GM23338 (cell line): ENCODE data around the gene WNT4.

ENCODE experiments used
- CREB1 ChIP-seq: fragments of 250-450 bp; sonication (Bioruptor Pico); IDR thresholded peaks from 2 replicates; pipeline ENCODE4 v1.5.0; 2020; ENCODE audit warnings: low read depth, mild to moderate bottlenecking, moderate library complexity
- ETS1 ChIP-seq: IDR thresholded peaks from 2 replicates; pipeline ENCODE4 v1.6.1; 2016; ENCODE audit warnings: antibody characterized with exemption
- EZH2 ChIP-seq: fragments of 200-600 bp; sonication (generic); IDR thresholded peaks from one replicate; pipeline ENCODE4 v1.8.0; 2017; ENCODE audit warnings: antibody characterized with exemption, mild to moderate bottlenecking, low read depth; ENCODE audit not compliant: unreplicated experiment
- EZH2phosphoT487 ChIP-seq: fragments of 200-600 bp; sonication (generic); IDR thresholded peaks from one replicate; pipeline ENCODE4 v1.8.1; 2018; ENCODE audit warnings: antibody characterized with exemption; ENCODE audit not compliant: unreplicated experiment
- JUNB ChIP-seq: IDR thresholded peaks from one replicate; pipeline ENCODE4 v1.6.1; 2016; ENCODE audit warnings: antibody characterized with exemption; ENCODE audit not compliant: unreplicated experiment
- NANOG ChIP-seq: IDR thresholded peaks from 2 replicates; pipeline ENCODE4 v1.6.1; 2016; ENCODE audit warnings: antibody characterized with exemption, borderline replicate concordance
- POLR2AphosphoS5 ChIP-seq: IDR thresholded peaks from 2 replicates; pipeline ENCODE4 v1.6.1; 2016; ENCODE audit warnings: antibody characterized with exemption, low read depth
- STAT1 ChIP-seq: IDR thresholded peaks from one replicate; pipeline ENCODE4 v1.6.1; 2016; ENCODE audit warnings: antibody characterized with exemption; ENCODE audit not compliant: unreplicated experiment
- ZNF114 ChIP-seq: fragments of 250-450 bp; sonication (Bioruptor Pico); IDR thresholded peaks from 2 replicates; pipeline ENCODE4 v1.5.0; 2020; ENCODE audit warnings: mild to moderate bottlenecking, moderate library complexity
- ZNF331 ChIP-seq: fragments of 250-450 bp; sonication (Bioruptor Pico); IDR thresholded peaks from 2 replicates; pipeline ENCODE4 v1.5.0; 2020; ENCODE audit warnings: low read depth, mild to moderate bottlenecking, moderate library complexity
- TF ChIP-seq, protein P1 (sequence below), 2 experiments: fragments of 200-600 bp in 1 of 2; sonication (generic) in 1 of 2; conservative IDR thresholded peaks; 2 replicates each; pipeline versions ENCODE4 v1.5.1 to v1.6.1; 2016 to 2017; ENCODE audit warnings: antibody characterized with exemption in 2 of 2, low read depth in 2 of 2, mild to moderate bottlenecking in 2 of 2, moderate library complexity in 1 of 2
- TF ChIP-seq, protein P2 (sequence below): IDR thresholded peaks from one replicate; pipeline ENCODE4 v1.6.1; 2018; ENCODE audit warnings: antibody characterized with exemption; ENCODE audit not compliant: unreplicated experiment
- TF ChIP-seq, protein P3 (sequence below): fragments of 250-450 bp; sonication (Bioruptor Pico); IDR thresholded peaks from 2 replicates; pipeline ENCODE4 v1.5.0; 2020; ENCODE audit warnings: mild to moderate bottlenecking, moderate library complexity

DNA sequence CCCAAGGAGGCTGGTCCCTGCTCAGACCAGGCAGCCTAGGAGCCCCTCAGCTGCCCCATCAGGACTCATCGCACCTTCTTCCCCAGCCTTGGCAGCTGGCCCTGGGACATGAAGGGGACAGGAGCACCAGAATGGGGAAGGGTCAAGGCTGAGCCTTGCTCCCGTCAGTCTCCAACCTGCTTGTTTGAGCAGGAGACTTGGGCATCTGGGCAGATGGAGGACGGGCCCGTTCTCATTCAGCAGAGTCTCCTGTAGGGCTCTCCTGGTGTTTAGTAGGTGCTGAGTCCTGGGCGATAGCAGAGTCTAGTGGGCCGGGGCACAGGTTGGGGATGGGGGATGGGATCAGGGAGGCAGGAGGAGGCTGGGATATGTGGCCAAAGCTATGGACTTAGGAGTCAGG lies 47.4 kb upstream of the WNT4 start:
- TF ChIP-seq, protein P1, sequence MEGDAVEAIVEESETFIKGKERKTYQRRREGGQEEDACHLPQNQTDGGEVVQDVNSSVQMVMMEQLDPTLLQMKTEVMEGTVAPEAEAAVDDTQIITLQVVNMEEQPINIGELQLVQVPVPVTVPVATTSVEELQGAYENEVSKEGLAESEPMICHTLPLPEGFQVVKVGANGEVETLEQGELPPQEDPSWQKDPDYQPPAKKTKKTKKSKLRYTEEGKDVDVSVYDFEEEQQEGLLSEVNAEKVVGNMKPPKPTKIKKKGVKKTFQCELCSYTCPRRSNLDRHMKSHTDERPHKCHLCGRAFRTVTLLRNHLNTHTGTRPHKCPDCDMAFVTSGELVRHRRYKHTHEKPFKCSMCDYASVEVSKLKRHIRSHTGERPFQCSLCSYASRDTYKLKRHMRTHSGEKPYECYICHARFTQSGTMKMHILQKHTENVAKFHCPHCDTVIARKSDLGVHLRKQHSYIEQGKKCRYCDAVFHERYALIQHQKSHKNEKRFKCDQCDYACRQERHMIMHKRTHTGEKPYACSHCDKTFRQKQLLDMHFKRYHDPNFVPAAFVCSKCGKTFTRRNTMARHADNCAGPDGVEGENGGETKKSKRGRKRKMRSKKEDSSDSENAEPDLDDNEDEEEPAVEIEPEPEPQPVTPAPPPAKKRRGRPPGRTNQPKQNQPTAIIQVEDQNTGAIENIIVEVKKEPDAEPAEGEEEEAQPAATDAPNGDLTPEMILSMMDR (conservative IDR thresholded peaks at IDR 0.05; ENCODE audit: low read depth in 2 of 2), result no peak
- no peak for TF ChIP-seq ZNF331 (CRISPR knock-in tag)
- no peak for TF ChIP-seq ZNF114
- no peak for TF ChIP-seq EZH2
- TF ChIP-seq, protein P2, sequence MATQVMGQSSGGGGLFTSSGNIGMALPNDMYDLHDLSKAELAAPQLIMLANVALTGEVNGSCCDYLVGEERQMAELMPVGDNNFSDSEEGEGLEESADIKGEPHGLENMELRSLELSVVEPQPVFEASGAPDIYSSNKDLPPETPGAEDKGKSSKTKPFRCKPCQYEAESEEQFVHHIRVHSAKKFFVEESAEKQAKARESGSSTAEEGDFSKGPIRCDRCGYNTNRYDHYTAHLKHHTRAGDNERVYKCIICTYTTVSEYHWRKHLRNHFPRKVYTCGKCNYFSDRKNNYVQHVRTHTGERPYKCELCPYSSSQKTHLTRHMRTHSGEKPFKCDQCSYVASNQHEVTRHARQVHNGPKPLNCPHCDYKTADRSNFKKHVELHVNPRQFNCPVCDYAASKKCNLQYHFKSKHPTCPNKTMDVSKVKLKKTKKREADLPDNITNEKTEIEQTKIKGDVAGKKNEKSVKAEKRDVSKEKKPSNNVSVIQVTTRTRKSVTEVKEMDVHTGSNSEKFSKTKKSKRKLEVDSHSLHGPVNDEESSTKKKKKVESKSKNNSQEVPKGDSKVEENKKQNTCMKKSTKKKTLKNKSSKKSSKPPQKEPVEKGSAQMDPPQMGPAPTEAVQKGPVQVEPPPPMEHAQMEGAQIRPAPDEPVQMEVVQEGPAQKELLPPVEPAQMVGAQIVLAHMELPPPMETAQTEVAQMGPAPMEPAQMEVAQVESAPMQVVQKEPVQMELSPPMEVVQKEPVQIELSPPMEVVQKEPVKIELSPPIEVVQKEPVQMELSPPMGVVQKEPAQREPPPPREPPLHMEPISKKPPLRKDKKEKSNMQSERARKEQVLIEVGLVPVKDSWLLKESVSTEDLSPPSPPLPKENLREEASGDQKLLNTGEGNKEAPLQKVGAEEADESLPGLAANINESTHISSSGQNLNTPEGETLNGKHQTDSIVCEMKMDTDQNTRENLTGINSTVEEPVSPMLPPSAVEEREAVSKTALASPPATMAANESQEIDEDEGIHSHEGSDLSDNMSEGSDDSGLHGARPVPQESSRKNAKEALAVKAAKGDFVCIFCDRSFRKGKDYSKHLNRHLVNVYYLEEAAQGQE, result no peak
- TF ChIP-seq JUNB, result no peak
- no peak for TF ChIP-seq POLR2AphosphoS5
- no peak for TF ChIP-seq CREB1
- no peak for TF ChIP-seq EZH2phosphoT487
- TF ChIP-seq NANOG, result no peak
- no peak for TF ChIP-seq STAT1
- TF ChIP-seq, protein P3, sequence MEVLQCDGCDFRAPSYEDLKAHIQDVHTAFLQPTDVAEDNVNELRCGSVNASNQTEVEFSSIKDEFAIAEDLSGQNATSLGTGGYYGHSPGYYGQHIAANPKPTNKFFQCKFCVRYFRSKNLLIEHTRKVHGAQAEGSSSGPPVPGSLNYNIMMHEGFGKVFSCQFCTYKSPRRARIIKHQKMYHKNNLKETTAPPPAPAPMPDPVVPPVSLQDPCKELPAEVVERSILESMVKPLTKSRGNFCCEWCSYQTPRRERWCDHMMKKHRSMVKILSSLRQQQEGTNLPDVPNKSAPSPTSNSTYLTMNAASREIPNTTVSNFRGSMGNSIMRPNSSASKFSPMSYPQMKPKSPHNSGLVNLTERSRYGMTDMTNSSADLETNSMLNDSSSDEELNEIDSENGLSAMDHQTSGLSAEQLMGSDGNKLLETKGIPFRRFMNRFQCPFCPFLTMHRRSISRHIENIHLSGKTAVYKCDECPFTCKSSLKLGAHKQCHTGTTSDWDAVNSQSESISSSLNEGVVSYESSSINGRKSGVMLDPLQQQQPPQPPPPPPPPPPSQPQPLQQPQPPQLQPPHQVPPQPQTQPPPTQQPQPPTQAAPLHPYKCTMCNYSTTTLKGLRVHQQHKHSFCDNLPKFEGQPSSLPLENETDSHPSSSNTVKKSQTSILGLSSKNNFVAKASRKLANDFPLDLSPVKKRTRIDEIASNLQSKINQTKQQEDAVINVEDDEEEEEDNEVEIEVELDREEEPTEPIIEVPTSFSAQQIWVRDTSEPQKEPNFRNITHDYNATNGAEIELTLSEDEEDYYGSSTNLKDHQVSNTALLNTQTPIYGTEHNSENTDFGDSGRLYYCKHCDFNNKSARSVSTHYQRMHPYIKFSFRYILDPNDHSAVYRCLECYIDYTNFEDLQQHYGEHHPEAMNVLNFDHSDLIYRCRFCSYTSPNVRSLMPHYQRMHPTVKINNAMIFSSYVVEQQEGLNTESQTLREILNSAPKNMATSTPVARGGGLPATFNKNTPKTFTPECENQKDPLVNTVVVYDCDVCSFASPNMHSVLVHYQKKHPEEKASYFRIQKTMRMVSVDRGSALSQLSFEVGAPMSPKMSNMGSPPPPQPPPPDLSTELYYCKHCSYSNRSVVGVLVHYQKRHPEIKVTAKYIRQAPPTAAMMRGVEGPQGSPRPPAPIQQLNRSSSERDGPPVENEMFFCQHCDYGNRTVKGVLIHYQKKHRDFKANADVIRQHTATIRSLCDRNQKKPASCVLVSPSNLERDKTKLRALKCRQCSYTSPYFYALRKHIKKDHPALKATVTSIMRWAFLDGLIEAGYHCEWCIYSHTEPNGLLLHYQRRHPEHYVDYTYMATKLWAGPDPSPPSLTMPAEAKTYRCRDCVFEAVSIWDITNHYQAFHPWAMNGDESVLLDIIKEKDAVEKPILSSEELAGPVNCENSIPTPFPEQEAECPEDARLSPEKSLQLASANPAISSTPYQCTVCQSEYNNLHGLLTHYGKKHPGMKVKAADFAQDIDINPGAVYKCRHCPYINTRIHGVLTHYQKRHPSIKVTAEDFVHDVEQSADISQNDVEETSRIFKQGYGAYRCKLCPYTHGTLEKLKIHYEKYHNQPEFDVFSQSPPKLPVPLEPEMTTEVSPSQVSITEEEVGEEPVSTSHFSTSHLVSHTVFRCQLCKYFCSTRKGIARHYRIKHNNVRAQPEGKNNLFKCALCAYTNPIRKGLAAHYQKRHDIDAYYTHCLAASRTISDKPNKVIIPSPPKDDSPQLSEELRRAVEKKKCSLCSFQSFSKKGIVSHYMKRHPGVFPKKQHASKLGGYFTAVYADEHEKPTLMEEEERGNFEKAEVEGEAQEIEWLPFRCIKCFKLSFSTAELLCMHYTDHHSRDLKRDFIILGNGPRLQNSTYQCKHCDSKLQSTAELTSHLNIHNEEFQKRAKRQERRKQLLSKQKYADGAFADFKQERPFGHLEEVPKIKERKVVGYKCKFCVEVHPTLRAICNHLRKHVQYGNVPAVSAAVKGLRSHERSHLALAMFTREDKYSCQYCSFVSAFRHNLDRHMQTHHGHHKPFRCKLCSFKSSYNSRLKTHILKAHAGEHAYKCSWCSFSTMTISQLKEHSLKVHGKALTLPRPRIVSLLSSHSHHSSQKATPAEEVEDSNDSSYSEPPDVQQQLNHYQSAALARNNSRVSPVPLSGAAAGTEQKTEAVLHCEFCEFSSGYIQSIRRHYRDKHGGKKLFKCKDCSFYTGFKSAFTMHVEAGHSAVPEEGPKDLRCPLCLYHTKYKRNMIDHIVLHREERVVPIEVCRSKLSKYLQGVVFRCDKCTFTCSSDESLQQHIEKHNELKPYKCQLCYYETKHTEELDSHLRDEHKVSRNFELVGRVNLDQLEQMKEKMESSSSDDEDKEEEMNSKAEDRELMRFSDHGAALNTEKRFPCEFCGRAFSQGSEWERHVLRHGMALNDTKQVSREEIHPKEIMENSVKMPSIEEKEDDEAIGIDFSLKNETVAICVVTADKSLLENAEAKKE (CRISPR knock-in tag), result no peak
- no peak for TF ChIP-seq ETS1
